GM18907 (cell line): ENCODE data around the gene CFAP97D1.
"Not testable (repeated sequence)": the region's sequence is repeated elsewhere in the genome, so short reads cannot be mapped to it uniquely, and the experiment has no call there.

Source experiments
- ATAC-seq: cut with Tn5 transposase; IDR thresholded peaks from one replicate; pipeline ENCODE4 v1.9.1; 2021; ENCODE audit warnings: mild to moderate bottlenecking, moderate library complexity; ENCODE audit not compliant: unreplicated experiment

The CFAP97D1 gene

GRCh38 chr17:43791589-43791988 lies 11.4 kb downstream of the CFAP97D1 start:
- ATAC-seq: no peak

DNA sequence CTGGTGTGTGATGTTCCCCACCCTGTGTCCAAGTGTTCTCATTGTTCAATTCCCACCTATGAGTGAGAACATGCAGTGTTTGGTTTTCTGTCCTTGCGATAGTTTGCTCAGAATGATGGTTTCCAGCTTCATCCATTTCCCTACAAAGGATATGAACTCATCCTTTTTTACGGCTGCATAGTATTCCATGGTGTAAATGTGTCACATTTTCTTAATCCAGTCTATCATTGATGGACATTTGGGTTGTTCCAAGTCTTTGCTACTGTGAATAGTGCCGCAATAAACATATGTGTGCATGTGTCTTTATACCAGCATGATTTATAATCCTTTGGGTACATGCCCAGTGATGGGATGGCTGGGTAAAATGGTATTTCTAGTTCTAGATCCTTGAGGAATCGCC lies 12.4 kb downstream of the CFAP97D1 start:
- ATAC-seq: not testable (repeated sequence)

- ATAC-seq: not testable (repeated sequence)
Observed at GRCh38 chr17:43798024-43798423, 17.8 kb downstream of the CFAP97D1 start.

- ATAC-seq: no peak
Observed at GRCh38 chr17:43799047-43799446, 18.8 kb downstream of the CFAP97D1 start.

GRCh38 chr17:43800736-43801135 lies 20.5 kb downstream of the CFAP97D1 start:
- no peak for ATAC-seq

GRCh38 chr17:43801844-43802243 lies 21.6 kb downstream of the CFAP97D1 start:
- no peak for ATAC-seq

DNA sequence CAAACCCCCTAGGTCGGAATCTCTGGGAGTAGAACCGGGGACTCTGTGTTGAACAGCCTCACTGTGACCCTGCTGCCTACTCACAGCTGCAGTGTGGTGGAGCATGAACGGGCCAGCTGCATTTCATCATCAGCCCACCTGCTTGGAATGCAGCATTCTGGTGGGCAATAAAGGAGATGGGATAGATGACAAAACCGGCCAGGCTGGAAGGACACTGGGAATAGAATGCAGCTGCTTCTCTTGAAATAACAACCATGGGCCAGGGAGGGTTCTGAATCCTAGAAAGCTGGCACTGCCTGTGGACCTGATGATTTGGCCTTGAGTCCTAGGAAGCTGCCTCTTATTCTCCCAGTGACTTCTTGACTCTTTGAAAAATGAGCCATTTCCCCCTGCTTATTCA lies 23.5 kb downstream of the CFAP97D1 start:
- ATAC-seq: no peak

DNA sequence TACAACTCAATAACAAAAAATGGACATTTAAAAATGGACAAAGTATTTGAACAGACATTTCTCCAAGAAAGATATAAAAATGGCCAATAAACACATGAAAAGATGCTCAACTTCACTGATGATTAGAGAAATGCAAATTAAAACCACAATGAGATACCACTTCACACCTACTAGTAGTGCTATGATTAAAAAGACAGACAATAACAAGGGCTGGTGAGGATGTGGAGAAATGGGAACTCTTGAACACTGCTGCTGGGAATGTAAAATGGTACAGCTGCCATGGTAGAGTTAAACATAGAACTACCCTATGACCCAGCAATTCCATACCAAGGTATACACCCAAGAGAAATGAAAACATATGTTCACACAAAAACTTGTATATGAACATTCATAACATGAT lies 24.9 kb downstream of the CFAP97D1 start:
- no peak for ATAC-seq

GRCh38 chr17:43808076-43808475 lies 27.8 kb downstream of the CFAP97D1 start:
- no peak for ATAC-seq

GRCh38 chr17:43809121-43809520 lies 28.9 kb downstream of the CFAP97D1 start:
- no peak for ATAC-seq

DNA sequence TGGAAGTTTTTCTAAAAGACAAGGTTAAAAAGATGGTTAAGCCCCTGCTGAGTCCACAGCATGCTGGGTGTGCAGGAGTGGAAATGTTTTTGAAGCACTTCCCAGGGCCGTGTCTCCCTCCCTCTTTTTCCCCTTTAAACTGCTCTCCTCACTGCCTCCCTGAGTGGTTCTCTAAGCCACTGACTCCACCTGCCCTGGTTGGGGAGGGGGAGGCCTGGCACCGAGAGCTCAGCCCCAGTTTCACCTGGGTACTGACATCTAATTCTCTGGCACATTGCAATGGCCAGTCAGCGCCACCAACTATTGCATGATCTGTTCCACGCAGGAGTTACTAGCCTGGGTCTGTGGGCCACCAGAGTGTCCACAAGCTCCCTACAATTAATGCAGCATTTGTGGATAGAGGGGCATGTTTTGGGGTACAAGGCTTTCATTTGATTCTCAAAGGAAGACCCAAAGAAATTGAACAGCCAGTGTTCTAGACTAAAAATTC lies 30.0 kb downstream of the CFAP97D1 start:
- no peak for ATAC-seq

DNA sequence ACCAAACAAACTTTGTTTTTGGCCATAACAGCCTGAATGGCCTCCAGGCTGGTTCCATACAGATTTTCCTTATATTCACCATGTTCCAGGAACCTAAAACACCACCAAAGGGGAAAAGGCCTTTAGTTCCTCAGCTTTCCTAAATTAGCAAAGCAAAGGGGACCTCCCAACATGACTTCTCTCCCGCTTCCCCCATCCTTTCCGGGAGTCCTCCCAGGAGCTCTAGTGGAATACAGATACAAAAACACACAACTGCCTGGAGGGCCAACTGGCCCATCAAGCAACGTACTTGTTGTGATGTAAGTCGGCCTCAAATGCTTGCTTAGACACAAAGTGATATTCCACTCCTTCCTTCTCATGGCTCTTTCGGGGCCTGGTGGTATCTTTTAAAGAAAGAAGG lies 30.6 kb downstream of the CFAP97D1 start:
- no peak for ATAC-seq

DNA sequence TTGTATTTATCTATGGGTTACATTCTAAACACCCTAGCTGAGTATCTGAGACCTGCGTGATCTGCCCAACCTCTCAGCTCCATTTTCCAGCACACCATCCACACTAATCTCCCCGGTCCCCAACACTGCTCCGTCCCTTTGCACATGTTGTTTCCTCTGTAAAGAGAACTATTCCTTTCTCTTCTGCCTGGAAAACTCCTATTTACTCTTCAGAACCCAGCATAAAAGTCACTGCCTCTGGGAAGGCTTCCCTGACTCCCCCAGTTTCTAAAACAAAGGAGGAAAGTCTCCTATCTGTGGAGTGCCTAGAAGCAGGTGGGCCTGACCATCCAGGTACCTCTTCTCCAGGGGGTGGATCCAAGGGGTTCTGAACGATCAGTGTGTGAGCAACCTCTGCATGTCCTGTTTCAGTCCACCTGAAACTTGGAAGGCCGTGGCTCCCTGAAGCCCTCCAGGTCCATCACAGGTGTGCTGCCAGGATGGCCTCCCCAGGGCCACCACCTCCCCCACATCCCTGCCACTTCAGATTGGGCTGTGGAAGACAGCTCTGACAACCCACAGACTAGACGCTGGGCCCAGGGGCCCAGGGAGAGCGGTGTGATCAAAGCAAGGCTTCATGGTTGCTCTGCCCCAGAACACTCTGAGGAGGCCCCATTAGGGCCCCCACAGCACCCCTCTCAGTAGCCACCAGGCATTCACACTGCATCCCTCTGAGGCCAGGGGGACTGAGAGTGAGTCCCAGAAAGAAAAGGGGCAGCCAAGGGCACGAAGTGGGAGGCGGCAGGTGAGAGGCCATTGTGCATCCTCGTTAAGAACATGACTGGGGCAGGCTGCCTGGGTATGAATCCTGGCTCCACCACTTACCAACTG lies 32.4 kb downstream of the CFAP97D1 start:
- no peak for ATAC-seq

DNA sequence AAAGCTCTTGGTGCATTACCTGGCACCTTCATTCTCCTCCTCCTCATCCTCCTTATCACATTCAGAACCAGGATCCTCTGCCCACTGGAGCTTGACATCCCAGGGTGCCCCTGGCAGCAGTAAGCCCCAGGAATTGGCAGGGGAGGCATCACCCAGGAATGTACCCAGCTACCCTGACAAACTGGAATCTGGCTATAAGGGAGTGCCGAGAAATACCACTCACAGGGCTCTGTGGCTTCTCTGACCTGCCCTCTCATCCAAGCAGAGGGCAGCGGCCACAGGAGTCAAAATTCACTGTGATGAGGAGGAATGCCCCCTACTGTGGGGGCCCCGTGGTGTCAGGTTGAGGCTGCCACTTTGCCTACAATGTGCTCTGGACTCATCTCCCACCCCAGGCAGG lies 33.2 kb downstream of the CFAP97D1 start:
- ATAC-seq: no peak

- ATAC-seq: no peak
Observed at GRCh38 chr17:43814026-43814425, 33.8 kb downstream of the CFAP97D1 start.

DNA sequence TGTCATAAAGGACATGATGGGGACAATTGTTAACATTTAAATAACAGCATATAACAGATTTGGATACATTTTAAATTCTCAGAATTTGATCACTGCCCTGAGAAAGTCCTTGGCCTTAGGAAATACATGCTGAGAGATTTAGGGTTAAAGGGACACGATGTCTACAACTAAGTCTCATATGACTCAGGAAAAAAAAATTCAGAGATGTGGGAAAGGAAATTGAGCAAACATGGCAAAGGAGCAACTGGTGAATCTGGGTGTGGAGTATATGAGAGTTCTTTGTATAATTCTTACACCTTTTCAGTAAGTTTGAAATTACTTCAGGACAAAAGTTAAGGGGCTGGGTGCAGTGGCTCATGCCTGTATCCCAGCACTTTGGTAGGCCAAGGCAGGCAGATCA lies 34.5 kb downstream of the CFAP97D1 start:
- ATAC-seq: no peak

- ATAC-seq: no peak
Observed at GRCh38 chr17:43816336-43817320, 36.4 kb downstream of the CFAP97D1 start.

- no peak for ATAC-seq
Observed at GRCh38 chr17:43817826-43818225, 37.6 kb downstream of the CFAP97D1 start.

DNA sequence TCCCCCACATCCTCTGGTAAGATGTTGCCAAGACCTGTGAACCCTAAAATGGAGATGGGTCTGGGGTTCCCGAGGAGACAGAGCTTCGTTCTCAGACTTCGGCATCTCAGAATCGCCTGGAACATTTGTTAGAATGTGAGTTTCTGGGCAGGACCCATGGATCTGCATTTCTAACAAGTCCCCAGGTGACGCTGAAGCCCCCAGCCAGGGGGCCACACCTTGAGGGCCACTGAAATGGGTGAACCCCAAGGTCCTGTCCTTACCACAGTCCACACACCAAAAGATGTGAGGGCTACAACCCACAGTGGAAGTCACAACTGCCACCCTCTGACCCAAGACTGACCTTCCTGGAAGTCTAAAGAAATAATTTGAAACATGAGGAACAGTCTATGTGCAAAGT lies 38.7 kb downstream of the CFAP97D1 start:
- ATAC-seq: no peak

DNA sequence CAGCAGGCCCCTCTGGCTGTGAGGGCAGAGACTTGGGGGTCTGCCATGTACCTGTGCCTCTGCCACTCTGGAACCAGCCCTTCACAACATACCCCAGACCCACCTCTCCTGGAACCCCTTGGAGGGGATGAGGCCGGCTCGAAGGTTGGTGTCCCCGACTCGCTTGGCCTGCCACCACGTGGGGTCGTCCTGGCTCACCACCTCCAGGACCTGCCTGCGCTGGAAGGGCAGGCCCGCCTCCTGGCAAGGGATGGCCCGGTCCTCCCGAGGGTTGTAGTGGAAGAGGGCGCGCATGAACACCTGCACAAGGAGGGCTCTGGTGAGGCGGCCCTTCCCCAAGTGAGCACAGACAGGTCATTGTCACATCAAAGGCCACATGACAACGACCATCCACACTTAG lies 40.5 kb downstream of the CFAP97D1 start:
- no peak for ATAC-seq

- ATAC-seq: no peak
Observed at GRCh38 chr17:43822570-43823190, 42.4 kb downstream of the CFAP97D1 start.
